ENCODE data around the gene CST7.

Gene CST7

GRCh38 chr20:24992487-24993205 lies 43.6 kb downstream of the CST7 start, which contains the start of gene APMAP:
Gene APMAP, minus strand, starts transcription at chr20:24992751. Its CDS starts 63 bp downstream, at chr20:24992688.
- H3K27ac ChIP-seq (replicated peaks) = peak within 1 kb of the TSS; percentile 75

GRCh38 chr20:24993337-24994185 lies 44.5 kb downstream of the CST7 start:
- no peak for DNase-seq (ENCODE audit: low read depth in 1 of 2, low spot score in 1 of 2)
- Histone ChIP-seq H3K27me3 (ENCODE audit: insufficient read depth, poor library complexity, severe bottlenecking) (no peaks in the 10 kb centered on the region), H3K27ac (replicated peaks) (peak overlapping the region; percentile 75), H3K4me3 (replicated peaks; ENCODE audit: insufficient read depth, low read length) (no peak overlapping the region)
- TF ChIP-seq POLR2AphosphoS5 (IDR thresholded peaks at IDR 0.05; ENCODE audit: low read depth) (no peak), SPI1 (IDR thresholded peaks at IDR 0.05; ENCODE audit: borderline replicate concordance, low read depth) (no peak)

More at GRCh38 chr20:24992487-24993205, 43.6 kb downstream of the CST7 start, which contains the start of gene APMAP:
- TF ChIP-seq POLR2AphosphoS5 (IDR thresholded peaks at IDR 0.05; ENCODE audit: low read depth) (peak; percentile 87), GABPA (IDR thresholded peaks at IDR 0.05; ENCODE audit: low read depth) (peak; percentile 92), SPI1 (IDR thresholded peaks at IDR 0.05; ENCODE audit: borderline replicate concordance, low read depth) (no peak), CTCF (IDR thresholded peaks at IDR 0.05; ENCODE audit: insufficient read depth, low read length) (no peak), REST (IDR thresholded peaks at IDR 0.05; ENCODE audit: insufficient replicate concordance, low read depth) (peak; percentile 61)
- Histone ChIP-seq H3K27me3 (ENCODE audit: insufficient read depth, poor library complexity, severe bottlenecking) (no peaks in the 10 kb centered on the region), H3K4me3 (replicated peaks; ENCODE audit: insufficient read depth, low read length) (peak within 1 kb of the TSS; percentile 91)
- DNase-seq (ENCODE audit: low read depth in 1 of 2, low spot score in 1 of 2) = peak; percentile 86 to 93

- Histone ChIP-seq H3K27me3 (ENCODE audit: insufficient read depth, poor library complexity, severe bottlenecking) (no peaks in the 10 kb centered on the region), H3K27ac (replicated peaks) (no peak overlapping the region), H3K4me3 (replicated peaks; ENCODE audit: insufficient read depth, low read length) (no peak overlapping the region)
- no peak for TF ChIP-seq REST (IDR thresholded peaks at IDR 0.05; ENCODE audit: insufficient replicate concordance, low read depth)
- no peak for TF ChIP-seq CTCF (IDR thresholded peaks at IDR 0.05; ENCODE audit: insufficient read depth, low read length)
- TF ChIP-seq POLR2AphosphoS5 (IDR thresholded peaks at IDR 0.05; ENCODE audit: low read depth) = no peak
- TF ChIP-seq SPI1 (IDR thresholded peaks at IDR 0.05; ENCODE audit: borderline replicate concordance, low read depth) = no peak
- TF ChIP-seq GABPA (IDR thresholded peaks at IDR 0.05; ENCODE audit: low read depth) = no peak
- no peak for DNase-seq (ENCODE audit: low read depth in 1 of 2, low spot score in 1 of 2)
Measured at GRCh38 chr20:24994186-24994465, 45.1 kb downstream of the CST7 start.
